Activated naive CD4-positive, alpha-beta T cell treated with Interleukin-2 at 50 U/mL for 16 hours (primary cell): ENCODE results near the gene PIPOX.
"Not testable (repeated sequence)": the region's sequence is repeated elsewhere in the genome, so short reads cannot be mapped to it uniquely, and the experiment has no call there.

ENCODE experiments used
- DNase-seq: peaks from one replicate; pipeline ENCODE4 v3.0.0-alpha.2; 2020

The PIPOX gene

DNA sequence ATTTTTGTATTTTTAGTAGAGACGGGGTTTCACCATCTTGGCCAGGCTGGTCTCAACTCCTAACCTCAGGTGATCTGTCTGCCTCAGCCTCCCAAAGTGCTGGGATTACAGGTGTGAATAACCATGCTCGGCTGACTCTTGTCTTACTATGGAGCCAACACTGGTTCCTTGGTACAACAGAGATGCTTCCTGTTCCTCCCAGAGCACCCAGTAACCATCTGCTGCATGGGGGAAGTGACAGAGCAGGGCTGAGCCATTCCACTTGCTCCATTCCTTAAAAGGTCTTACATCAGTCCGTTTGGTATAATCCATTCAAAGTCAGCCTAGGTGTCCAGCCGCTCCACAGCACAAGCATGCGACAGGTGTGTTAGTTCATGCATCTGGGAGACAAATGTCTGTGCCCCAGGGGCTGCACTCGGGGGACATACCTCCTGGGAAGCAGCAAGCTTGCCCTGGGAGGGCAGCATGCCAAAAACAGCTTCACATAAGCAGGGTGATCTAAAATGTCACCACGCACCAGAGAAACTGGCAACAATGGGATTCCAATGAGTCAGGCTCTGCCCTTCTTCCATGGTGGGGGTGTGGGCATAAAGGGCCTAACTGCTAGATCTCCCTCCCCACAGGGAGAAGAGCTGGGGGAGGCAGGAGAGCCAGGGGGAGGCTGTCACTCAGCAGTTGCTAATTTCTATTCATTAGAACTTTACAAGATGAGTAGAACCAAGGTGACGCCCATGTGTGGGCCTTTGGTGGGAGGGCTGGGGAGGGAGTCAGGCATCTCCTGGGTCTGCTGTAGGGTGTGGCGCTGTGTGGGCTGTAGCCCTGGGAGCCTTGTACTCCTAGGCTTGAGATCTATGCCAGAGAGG is 35.5 kb downstream of the PIPOX start:
- no peak for DNase-seq

DNA sequence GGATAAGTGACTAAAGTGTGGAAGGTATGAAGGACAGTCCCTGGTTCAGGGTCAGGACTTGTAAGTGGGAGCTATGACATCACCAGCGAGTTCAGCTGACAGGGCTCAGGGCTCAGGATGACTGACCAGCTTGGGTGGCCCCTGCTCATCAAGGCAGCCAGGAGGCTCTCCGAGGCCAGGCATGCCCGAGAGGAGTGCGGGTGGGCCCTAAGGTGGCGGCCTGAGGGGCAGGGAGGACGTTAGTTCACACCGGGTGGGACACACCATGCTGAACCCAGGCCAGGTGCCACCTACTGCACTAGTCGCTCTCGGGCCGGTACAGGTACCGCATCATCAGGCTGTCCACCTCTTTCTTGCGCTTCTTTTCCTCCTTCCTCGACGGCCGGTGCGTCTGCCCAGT is 36.5 kb downstream of the PIPOX start:
- DNase-seq: no peak

DNA sequence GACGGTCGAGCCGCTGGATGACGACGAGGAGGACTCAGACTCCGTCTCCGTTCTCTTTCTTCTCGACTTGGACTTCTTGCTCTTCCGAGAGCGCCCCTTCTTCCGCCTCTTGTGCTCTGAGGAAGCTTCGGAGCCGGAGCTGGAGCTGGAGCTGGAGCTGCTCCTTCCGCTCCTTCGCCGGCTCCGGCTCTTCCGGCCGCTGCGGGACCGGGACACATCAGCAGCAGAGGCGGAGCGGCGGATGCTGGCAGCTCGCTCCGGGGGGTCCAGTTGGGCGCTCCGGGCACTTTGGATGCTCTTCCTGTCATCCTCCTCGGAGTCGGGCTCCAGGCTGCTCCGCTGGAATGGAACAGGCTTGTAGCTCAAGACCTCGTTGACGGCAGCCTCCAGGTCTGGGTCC is 36.9 kb downstream of the PIPOX start:
- no peak for DNase-seq

DNA sequence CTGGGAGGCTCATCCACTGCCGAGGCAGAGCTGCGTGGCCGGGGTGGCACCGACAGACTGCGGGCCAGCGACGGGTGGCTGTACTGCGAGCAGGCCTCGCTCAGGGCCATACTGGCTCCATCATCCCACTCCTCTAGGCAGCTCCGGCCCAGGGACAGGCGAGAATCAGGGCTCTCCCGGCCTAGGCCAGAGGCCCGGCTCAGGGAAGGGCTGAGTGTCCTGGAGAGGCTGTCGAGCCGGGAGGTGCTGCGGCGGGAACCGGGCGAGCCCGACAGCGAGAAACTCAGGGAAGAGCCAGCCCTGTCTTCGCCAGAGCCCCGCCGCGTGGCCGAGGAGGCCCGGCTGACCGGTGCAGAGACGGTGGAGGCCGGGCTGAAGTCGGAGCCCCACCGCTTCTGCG is 37.4 kb downstream of the PIPOX start:
- no peak for DNase-seq

DNA sequence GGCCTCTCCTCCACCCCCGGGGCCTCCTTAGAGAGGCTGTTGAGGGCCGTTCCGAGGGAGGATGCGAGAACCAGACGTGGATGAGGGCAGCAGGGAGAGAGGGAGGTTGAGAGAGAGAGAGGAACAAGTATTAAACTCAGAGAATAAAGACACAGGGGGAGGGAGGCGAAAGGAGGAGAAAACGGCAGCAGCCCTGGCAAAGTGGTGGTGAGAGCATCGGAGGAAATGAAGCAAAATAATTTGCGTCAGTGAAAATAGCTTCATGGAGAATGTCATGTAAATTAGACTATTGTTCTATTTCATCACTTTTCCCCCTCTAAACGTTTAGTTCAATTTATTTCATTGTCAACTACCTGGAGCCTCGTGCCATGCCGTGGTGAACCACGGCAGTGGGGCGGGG is 38.0 kb downstream of the PIPOX start:
- no peak for DNase-seq

DNA sequence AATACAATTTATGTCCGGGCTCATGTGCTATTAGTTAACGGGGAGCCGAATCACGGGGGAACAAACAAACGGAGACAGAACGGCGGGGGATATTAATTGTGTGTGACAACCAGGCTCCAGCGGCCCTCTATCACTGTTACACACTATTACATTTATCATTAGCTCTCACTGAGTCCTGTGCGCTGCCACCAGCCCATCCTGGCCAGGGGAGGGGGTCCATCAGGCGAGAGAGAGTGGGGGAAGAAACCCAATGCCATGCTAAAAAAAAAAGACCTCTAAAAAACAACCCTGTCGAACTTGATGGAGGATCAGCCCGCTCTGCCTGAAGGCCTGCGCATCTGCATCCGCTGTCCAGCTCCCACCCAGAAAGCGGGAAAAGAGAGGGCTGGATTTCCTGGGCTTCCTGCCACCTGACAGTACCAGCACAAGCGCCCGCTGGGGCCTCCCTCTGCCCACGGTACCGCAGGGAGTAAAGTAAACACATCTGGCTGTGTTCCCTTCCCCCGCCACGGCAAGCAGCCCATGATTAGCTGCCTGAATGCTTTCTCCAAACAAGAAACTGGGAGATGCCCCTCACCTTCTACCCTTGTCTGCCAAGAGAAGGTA is 41.7 kb downstream of the PIPOX start:
- no peak for DNase-seq

DNA sequence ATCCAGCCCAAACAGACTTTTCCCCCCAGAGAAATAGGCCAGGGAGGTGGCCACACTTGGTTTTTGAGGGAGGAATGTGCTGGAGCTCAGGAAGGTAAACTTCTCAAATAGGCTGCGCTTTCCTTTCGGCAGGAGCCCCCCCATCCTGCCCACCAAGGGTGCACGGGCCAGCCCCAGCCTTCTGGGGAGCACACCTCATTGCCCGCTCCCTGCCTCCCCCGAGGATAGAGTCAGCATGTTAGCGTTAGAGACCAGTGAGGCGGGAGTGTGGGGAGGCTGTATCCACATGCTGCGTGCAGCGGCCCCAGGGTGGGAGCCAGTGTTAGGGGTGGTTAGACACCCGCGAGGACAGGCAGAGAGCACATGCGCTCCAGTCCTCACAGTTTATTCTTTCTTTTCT is 42.3 kb downstream of the PIPOX start:
- DNase-seq: no peak

DNA sequence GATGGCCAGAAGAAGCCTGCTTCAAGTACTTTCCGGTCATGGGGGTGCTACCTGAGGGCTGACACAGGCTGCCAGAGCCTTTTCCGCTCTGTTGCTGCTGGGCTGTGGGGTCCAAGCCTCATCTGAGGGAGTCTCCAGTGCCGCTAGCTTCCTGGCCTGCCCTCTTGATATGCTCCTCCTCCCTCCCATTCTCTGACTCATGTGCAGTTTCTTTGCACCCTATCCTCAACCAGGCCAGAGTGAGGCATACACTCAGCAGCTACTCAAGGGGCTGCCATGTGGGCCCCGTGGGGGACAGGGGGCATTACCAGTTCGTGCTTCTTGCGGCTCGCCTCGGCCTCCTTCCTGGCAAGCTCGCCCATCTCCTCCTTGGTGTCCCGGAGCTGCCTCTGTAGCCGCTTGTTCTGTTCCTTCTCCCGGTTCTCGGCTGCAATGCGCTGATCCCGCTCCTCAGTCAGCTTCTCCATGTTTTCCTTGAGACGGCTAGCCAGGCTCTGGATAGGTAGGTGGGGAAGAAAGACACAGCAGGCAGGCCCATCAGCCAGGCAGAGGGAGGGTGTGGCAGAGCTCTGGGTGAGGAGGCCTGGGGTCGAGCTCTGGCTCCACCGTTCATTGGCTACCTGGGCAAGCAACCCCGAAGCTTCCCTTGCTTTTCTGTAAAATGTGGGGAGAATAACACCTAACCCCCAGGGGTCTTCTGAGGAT is 43.8 kb downstream of the PIPOX start:
- no peak for DNase-seq

DNA sequence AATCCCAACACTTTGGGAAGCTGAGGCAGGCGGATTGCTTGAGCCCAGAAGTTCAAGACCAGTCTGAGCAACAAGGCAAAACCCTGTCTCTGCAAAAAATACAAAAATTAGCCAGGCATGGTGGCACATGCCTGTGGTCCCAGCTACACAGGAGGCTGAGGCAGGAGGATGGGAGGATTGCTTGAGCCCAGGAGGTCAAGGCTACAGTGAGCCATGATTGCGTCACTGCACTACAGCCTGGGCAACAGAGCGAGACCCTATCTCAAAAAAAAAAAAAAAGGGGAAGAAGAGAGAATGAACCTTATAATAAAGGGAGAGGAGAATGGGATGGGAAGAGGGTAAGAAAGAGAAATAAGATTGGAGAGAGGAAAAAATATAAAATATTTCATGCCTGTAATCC is 45.8 kb downstream of the PIPOX start:
- not testable (repeated sequence) for DNase-seq

DNA sequence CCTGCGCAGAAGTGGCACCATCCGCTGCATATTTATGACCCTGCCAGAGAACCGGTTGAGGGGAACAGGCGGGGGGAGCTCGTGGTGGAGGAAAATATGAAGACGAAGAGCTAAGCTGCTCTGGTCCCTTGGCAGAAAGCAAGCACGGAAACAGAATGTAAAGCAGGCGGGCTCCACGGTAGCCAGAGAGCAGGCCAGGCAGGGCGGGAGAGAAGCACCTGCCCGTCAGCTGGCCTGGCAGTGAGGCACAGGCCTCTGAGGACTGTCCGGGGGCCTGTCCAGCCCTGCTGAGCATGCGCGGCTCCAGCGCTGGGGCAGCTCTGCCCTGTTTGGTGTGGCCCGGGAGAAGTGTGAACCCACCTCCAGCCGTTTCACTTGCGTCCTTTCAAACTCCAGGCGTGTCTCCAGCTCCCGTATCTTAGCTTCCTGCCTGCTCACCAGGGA is 46.7 kb downstream of the PIPOX start:
- DNase-seq: no peak

DNA sequence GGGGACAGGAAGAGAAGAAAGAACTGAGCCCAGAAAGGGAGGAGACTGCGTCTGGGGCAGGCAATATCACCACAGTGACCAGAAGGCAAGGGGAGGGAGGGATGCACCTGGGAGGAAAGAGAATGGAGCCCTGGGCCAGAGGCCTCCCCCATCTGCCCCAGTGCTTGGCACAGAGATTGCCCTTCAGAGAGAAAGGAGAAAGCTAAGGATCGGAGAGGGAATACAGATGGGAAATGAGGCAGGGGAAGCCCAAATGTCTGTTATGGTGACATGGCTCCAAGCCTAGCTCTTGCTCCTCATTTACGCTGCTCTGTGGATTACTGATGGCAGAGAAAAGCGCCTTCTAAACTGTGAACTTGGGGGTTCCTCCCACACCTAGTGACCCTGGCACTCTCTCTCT is 47.2 kb downstream of the PIPOX start:
- DNase-seq: no peak

DNA sequence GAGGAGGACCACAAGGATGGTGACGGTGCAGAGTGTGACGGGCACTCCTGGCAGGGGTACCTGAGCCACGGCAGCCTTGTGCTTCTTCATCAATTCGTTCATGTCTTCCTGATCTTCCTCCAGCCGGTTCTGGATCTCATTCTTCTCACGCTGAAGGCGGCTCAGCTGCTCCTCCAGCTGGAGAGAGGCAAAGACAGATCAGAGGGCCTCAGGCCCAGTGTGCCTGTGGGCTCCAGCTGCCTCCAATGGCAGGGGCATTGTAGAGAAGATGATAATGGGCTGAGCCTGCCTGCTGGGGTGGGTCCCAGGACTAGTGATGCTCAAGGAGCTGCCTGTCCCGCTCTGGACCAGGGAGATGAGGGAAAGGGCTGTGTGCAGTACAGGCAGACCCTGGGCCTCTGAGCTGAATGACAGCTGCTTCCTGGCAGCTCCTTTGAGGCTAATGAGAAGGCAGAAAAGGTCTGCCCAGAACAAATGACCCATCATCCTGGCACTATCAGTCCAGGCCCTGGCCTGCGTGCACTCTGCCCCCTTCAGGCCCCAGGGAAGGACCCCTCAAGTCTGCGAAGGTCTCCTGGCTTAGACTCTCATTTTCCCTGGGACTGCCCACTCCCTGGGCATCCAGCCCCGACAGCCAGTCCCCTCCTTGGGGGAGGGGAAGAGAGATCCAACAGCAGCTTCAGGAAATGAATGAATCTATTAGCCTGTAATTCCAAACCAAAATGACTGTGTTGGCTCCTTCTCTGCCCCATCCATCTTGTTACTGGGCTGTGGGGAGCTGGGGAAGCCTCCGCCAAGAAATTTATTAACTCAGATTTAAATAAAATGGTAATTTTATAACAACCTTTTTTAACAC is 48.0 kb downstream of the PIPOX start:
- DNase-seq: no peak

DNA sequence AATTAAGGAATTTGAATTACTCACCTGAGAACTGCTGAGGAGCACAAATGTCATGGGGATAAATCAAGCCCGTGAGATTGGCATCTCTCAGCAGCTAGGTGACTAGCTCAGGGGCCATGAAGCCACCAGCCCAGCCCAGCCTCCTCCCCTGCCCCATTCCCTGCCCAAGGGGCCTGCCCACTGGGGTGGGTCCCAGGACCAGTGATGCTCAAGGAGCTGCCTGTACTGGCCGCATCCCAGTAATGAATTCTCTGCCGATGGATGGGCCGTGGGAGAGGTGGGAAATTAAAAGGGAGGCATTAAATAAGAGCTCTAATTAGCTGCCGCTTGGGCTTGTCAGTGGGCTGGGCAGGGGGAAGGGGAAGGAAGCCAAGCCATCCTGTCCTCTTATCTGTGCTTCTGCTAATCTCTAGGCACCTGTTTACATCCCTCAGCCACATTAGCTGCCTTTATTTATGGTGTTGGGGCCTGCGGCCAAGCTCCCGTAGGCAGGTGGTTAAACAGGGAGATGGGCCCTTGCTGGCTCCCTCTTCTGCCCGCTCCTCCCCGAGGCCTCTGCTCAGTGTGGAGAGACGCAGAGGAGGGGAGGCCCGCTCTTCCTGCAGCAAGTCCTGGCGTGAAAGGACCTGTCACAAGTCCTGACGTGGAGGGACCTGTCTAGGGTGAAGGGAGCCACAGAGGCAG is 48.8 kb downstream of the PIPOX start:
- DNase-seq: no peak

DNA sequence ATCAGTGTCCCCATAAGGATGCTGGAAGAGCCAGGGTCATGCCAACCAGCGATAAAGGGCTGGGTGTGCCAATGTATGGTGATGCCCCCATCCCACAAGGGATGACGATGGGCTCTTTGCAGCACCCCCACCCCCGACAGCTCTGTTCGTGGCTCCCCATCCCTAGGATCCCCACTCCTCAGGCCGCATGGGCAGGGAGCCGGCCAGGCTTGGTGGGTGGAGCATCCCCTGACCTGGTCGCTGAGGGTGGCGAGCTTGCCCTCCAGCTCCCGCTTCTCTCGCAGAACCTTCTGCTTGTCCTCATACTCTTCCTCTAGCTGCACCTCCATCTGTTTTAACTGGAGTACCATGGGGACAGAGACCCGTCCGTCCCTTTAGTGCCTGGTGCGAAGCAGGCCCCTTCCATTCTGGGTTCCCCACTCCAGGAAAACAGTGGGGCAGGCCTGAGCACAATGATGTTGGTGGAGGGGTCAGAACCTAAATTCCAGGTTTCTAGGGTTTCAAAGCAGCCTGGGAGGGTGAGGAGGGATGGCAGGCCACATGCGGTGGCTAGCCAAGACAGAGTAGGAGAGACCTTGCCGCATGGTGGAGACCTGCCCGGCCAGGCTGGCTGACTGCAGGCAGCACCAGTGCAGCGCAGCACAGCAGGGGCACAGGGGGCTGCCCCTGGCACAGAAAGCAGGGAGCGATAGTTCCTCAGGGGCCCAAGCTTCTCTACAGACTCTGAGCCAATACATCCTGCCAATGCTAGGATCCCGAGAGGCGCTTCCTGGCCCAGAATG is 50.3 kb downstream of the PIPOX start:
- no peak for DNase-seq

DNA sequence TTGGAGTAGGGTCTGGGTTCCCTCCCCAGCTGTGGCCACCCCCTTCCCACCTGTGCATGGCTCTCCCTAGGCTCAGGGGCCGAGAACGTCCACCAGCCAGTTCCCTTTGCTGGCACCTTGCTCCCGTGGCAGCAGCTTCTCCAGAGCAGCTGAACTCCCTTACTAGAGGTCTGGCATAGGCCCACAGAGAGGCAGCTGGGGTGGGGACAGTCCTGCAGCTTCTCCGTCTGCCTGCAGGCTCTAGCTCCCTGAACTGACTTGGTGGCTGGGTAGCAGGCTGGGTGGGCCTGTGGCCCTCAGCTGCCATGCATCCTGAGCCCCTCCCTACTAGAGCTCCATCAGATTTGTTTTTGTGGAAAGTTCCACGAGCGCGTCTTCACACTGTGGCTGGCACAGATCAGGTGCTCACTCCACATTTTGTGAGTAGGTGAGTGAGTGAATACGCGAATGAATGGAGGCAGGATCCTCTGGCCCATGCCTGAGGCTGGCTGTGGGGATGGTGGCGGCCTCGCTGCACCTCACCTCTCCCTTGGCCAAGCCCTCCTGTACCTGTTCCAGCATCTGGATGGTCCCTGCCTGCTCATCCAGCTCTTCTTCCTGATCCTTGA is 51.3 kb downstream of the PIPOX start:
- DNase-seq: no peak

DNA sequence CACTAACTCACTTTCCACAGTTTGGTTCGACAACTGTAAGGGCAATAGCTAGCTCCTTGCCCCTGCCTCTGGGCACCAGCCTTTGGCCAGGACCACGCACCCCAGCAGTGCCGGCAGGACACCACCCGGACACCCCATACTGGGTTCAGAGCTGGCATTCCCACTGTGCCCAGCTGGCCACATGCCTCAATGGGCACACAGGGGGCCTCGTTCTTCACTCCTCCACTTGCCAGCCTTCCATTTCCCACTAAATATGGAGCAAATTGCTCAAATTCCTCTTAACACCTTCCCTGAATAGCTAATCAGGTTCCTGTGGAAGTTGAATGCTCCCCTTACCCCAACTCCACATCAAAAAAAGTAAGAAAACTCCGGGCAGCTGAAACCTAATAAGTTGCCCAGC is 52.5 kb downstream of the PIPOX start:
- DNase-seq: no peak

DNA sequence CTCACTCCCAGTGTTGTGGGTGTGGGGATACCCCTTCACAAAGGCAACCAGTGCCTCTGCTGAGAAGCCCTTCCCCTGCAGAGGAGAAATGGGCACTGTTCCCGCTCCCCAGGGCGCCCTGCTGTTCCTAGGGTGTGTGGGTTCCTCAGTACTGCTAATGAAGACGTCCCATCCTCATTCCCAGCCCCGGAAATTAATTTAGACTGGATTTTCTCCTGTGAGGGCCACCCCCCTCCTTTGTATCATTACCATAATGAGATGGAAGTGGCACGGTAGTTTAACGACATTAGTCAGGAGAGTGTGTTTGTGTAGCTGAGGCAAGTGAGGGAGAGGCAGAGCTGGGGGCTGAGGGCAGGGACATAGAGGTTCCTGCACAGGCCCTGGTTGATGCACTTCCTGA is 53.2 kb downstream of the PIPOX start:
- DNase-seq: no peak

DNA sequence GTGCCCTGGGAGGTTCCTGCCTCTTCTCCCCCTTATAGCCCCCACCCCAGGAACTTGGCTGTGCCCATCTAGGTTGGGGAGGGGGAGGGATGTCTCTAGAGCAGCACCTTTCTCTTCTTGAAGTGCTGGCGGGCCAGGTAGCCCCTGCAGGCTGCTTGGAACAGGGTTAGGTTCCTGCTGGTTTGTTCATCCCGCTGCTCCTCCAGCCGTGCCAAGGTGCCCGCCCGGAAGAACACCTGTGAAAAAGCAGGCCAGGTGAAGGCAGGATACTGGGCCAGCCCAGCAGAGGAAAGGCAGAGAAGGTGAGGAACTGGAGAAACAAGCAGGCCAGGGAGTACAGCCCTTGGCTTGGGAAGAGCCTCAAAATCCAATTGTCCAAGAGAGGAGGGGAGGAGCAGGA is 56.6 kb downstream of the PIPOX start:
- no peak for DNase-seq

DNA sequence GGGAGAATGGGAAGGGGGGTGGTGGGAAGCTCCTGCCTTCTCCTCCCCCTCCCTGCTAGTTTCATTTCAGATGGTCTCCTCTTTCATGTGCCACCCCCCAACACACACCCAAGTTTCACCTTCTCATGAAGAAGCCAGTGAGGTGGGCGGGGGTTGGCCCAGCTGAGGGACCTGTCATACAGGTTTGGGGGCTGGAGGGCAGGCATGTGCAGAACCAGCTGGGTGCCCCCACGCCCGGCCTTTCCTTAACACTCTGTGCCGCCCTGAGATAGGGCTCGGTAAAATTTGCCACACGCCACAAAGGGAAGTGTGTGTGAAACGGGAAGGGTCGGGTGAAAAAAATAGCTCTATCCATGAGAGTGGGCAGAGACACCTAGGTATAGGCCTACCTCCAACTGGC is 57.4 kb downstream of the PIPOX start:
- DNase-seq: no peak

DNA sequence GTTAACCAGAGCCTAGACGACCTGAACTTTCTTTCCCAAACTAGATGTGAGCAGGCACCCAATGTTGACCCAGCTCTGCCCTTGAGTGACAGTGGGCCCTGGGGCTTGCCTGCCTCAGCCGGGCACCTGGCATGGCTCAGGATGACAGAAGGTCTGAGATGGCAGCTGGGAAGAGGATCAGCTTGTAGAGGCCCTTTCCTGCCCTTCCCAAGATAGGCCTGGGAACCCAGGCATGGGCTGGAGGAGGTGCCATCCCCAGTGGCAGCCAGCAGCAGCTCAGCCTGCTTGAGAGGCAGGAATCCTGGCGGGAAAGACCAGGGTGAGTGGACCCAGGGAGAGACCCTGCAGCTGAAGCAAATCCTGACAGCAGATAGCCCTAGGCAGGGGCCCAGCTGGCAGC is 59.1 kb downstream of the PIPOX start:
- no peak for DNase-seq

DNA sequence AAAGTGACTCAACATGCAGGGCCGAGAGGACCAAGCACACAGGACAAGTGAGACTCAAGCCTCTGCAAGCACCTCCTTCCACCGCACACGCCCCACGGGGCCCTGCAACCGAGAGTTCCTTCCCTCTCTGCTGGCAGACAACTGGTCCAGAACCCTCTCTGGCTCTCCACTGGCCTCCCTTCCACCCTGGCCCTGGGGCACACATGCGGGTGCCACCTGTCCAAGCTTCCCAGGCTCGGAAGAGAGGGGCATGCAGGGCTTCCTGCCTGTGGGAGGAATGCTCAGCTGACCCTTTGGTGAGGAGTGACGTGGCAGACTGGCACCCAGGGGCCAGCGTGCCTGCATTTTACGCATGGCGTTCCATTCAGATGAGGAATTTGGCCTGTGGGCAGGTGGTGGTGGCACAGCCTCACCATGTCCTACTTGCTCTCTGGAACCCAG is 59.8 kb downstream of the PIPOX start:
- no peak for DNase-seq
